Measurements from ENCODE around the gene RGCC. TPM values are rescaled to one million over a fixed set of nuclear protein-coding genes. Genes with fewer than 3 reads are reported as not detected.

RGCC gene, protein sequence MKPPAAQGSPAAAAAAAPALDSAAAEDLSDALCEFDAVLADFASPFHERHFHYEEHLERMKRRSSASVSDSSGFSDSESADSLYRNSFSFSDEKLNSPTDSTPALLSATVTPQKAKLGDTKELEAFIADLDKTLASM
- total RNA-seq = 10 to 100 TPM; 30.4 to 65.3 (median 43.3) TPM
- 10 to 100 TPM in 1 of 3 donors, 1 to 10 TPM in 2; 8.3 to 11.3 (median 8.4) TPM for polyA plus RNA-seq

GRCh38 chr13:41456768-41457588, at the start of gene RGCC:
Gene RGCC, plus strand, starts transcription at chr13:41457550. Its CDS starts 158 bp downstream, at chr13:41457708.
- no peak for TF ChIP-seq POLR2A (IDR thresholded peaks at IDR 0.05)
- no peak for TF ChIP-seq CTCF (IDR thresholded peaks at IDR 0.05)
- TF ChIP-seq POLR2AphosphoS5 (IDR thresholded peaks at IDR 0.05) = peak; percentile 75 to 88 (median 83)
- TF ChIP-seq EP300 (IDR thresholded peaks at IDR 0.05) = no peak
- H3K4me3 ChIP-seq = peak within 1 kb of the TSS; percentile 52 to 72 (median 62)
- no peaks in the 10 kb centered on the region for H3K9me3 ChIP-seq
- peaks cover 0 to 24% (median 22%) of the 10 kb centered on the region in 4 donors for H3K4me1 ChIP-seq
- WGBS, 2 donors = 2 to 6% methylated on average over 92 of the region's 92 CpGs
- H3K27me3 ChIP-seq = peaks cover 9 to 57% (median 19%) of the 10 kb centered on the region in 3 donors
- H3K27ac ChIP-seq = peak within 1 kb of the TSS; percentile 41 to 73 (median 58)
- peak; percentile 82 for DNase-seq
- intact Hi-C loops (cut with DNase I) = loop anchor here (5.0 kb wide), 2 partner anchors 90 to 195 kb away; no protein-coding TSS in a partner anchor
- H3K36me3 ChIP-seq = no peaks in the 10 kb centered on the region

- no peaks in the 10 kb centered on the region for H3K36me3 ChIP-seq
- no peak overlapping the region for H3K4me3 ChIP-seq
- intact Hi-C loops (cut with DNase I) = no loop called here
- peaks cover 0 to 3% (median under 1%) of the 10 kb centered on the region in 4 donors for H3K9me3 ChIP-seq
- DNase-seq = no peak
- TF ChIP-seq POLR2A (IDR thresholded peaks at IDR 0.05) (no peak), POLR2AphosphoS5 (IDR thresholded peaks at IDR 0.05) (no peak), EP300 (IDR thresholded peaks at IDR 0.05) (no peak), CTCF (IDR thresholded peaks at IDR 0.05) (no peak)
- no peaks in the 10 kb centered on the region for H3K27me3 ChIP-seq
- no peak overlapping the region for H3K27ac ChIP-seq
- no peaks in the 10 kb centered on the region for H3K4me1 ChIP-seq
These were observed 49.2 kb upstream of the RGCC start for GRCh38 chr13:41408121-41408520.

DNA sequence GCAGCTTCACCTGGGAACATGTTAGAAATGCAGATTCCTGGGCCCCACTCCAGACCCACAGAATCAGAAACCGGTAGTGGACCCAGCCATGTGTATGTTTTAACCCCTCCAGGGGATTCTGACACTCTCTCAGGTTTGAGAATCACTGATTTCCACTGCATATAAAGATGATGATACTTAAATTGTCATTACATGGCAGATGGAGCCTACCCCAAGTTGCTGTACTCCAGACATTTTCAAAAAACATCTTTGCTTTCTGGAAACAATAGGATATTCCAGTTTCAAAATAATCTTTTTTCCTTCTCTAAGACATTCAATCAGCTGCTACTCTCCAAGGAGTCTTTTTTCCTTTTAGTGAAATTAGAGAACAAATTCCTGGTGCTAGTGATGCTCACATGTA, 48.6 kb upstream of the RGCC start:
- Histone ChIP-seq H3K36me3 (no peaks in the 10 kb centered on the region), H3K4me1 (no peaks in the 10 kb centered on the region), H3K9me3 (peaks cover 0 to 3% (median 0%) of the 10 kb centered on the region in 4 donors), H3K27ac (no peak overlapping the region), H3K4me3 (no peak overlapping the region), H3K27me3 (no peaks in the 10 kb centered on the region)
- TF ChIP-seq EP300 (IDR thresholded peaks at IDR 0.05) (no peak), POLR2A (IDR thresholded peaks at IDR 0.05) (no peak), POLR2AphosphoS5 (IDR thresholded peaks at IDR 0.05) (no peak), CTCF (IDR thresholded peaks at IDR 0.05) (no peak)
- intact Hi-C loops (cut with DNase I) = no loop called here
- no peak for DNase-seq
- 73% methylated on average over 1 of the region's 1 CpG for WGBS, 2 donors

- H3K4me1 ChIP-seq = no peaks in the 10 kb centered on the region
- TF ChIP-seq EP300 (IDR thresholded peaks at IDR 0.05) (no peak), CTCF (IDR thresholded peaks at IDR 0.05) (no peak), POLR2A (IDR thresholded peaks at IDR 0.05) (no peak), POLR2AphosphoS5 (IDR thresholded peaks at IDR 0.05) (no peak)
- no peaks in the 10 kb centered on the region for H3K27me3 ChIP-seq
- H3K27ac ChIP-seq = no peak overlapping the region
- DNase-seq = no peak
- no peak overlapping the region for H3K4me3 ChIP-seq
- intact Hi-C loops (cut with DNase I) = no loop called here
- no peaks in the 10 kb centered on the region for H3K36me3 ChIP-seq
- H3K9me3 ChIP-seq = no peaks in the 10 kb centered on the region
- 68 to 82% methylated on average over 2 of the region's 2 CpGs for WGBS, 2 donors
These were observed 47.7 kb upstream of the RGCC start for GRCh38 chr13:41409611-41410010.
